T-helper 1 cell treated with Interleukin-12 subunit alpha and Interleukin-12 subunit beta and Interleukin-4 antibody, amounts not matched to agents 30 μg/mL and 1 μg/mL, for 36 hours (primary cell): ENCODE results near the gene VPS13D.

Source experiments
- H3K27ac Mint-ChIP-seq: one replicate; pipeline ENCODE4 v1.8.0; 2021; ENCODE audit warnings: mild to moderate bottlenecking, mixed read lengths
- H3K27me3 Mint-ChIP-seq: one replicate; pipeline ENCODE4 v1.8.0; 2021; ENCODE audit warnings: low read depth, mixed read lengths
- H3K36me3 Mint-ChIP-seq: one replicate; pipeline ENCODE4 v1.8.0; 2021; ENCODE audit warnings: low read depth, mixed read lengths
- H3K4me1 Mint-ChIP-seq: one replicate; pipeline ENCODE4 v1.8.0; 2021; ENCODE audit warnings: low read depth, mixed read lengths
- H3K4me3 Mint-ChIP-seq: one replicate; pipeline ENCODE4 v1.8.0; 2021; ENCODE audit warnings: mild to moderate bottlenecking, moderate library complexity, mixed read lengths
- H3K9me3 Mint-ChIP-seq: one replicate; pipeline ENCODE4 v1.8.0; 2021; ENCODE audit warnings: mixed read lengths

The VPS13D gene

DNA sequence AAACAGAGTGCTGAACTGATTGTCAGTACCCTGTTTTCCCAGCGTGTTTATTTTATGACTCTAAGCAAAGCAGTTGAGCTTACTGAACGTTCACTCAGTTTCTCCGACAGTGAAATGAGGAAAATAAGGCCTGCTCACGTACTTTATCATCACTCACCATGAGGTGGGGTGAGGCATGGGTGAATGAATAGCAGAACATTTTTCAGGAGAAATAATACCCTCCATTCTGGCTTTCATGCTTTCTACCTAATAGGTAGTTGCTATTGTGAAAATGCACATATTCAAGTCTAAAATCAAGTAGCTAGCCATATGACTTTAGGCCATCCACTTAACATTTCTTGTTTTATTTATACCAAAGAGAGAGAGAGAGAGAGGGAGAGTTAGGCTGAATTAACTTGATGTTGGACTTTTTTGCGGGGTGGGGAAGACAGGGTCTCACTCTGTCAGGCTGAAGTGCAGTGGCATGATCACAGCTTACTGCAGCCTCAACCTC, 178.2 kb downstream of the VPS13D start:
- H3K36me3 Mint-ChIP-seq = peaks cover 48% of the 10 kb centered on the region

DNA sequence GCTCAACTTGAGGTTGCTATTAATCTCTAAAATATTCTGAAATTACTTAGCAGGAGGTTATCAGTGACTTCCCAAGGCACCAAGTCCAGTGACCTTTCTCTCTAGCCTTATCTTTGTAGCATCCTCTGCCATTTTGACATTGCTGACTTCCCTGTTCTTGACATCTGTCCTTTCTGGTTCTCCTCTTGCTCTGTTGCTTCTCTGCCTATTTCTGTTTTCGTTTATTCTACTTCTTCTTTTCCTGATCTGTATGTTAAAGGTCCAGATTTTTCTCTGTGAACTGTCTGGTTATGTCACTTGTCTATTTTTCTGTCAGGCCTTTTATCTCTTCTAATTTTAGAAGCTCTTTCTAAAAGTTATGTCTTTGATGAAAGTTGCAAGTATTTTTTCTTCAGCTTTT, 178.8 kb downstream of the VPS13D start:
- Mint-ChIP-seq H3K4me3 (no peak overlapping the region), H3K4me1 (peaks cover 20% of the 10 kb centered on the region), H3K27ac (no peak overlapping the region), H3K27me3 (peaks cover 3% of the 10 kb centered on the region), H3K36me3 (peaks cover 46% of the 10 kb centered on the region), H3K9me3 (peaks cover 14% of the 10 kb centered on the region)

More for the DNA sequence above, 178.2 kb downstream of the VPS13D start:
- peaks cover 20% of the 10 kb centered on the region for H3K4me1 Mint-ChIP-seq
- peaks cover 14% of the 10 kb centered on the region for H3K9me3 Mint-ChIP-seq
- no peak overlapping the region for H3K4me3 Mint-ChIP-seq
- H3K27ac Mint-ChIP-seq = no peak overlapping the region
- peaks cover 3% of the 10 kb centered on the region for H3K27me3 Mint-ChIP-seq

DNA sequence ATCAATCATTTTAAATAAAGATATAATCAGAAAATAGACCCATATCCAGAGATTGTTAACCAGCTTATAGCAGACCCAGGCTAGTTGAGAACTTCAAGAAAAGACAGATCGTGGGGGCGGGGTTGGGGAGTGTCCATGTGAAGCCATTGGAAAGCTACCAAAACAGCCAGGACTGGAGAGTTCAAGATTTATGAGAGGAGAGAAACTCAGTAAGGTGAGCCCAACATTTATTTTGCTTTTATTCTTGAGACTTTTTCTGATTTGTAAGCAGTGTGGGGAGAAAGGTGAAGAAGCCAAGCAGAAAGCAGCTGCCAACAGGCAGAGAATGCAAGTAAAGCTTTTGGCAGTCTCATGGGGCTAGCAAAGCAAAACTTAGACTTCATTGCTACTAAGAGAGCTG, 179.9 kb downstream of the VPS13D start:
- no peak overlapping the region for H3K27ac Mint-ChIP-seq
- peaks cover 14% of the 10 kb centered on the region for H3K9me3 Mint-ChIP-seq
- peaks cover 47% of the 10 kb centered on the region for H3K36me3 Mint-ChIP-seq

DNA sequence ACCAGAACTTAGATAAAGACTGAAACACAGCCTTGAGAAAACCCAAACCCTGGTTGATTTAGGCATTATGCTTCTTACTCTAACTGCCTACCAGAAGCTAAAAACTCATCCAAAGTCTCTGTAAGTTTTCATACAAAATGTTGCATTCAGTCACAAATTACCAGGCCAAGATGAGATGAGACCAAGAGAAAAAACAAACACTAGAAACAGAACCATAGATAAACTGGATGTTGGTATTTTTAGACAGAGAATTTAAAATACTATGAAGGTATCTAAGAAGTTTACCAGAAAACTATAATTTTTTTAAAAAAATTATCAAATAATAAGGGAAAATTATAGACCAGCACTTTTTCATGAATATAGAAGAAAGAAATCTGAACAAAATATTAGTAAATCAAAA, 180.5 kb downstream of the VPS13D start:
- Mint-ChIP-seq H3K9me3 (peaks cover 14% of the 10 kb centered on the region), H3K27ac (no peak overlapping the region), H3K27me3 (peaks cover 3% of the 10 kb centered on the region), H3K36me3 (peaks cover 47% of the 10 kb centered on the region), H3K4me1 (peaks cover 21% of the 10 kb centered on the region), H3K4me3 (no peak overlapping the region)

More for the DNA sequence above, 179.9 kb downstream of the VPS13D start:
- Mint-ChIP-seq H3K27me3 (peaks cover 3% of the 10 kb centered on the region), H3K4me1 (peaks cover 19% of the 10 kb centered on the region), H3K4me3 (no peak overlapping the region)

DNA sequence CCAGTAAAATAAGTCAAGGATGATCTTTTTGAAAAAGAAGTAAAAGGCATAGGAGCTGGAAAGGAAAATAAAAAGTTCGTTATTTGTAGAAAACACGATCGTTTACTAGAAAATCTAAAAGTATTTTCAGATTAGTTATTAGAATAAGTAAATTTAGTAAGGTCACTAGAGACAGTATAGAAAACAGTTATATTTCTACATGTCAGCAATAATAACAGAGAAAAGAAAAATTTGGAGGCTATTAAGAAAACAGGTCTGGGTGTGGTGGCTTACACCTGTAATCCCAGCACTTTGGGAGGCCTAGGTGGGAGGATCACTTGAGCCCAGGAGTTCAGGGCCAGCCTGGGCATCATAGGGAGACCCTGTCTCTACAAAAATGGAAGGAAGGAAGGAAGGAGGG, 181.3 kb downstream of the VPS13D start:
- H3K27me3 Mint-ChIP-seq = peaks cover 3% of the 10 kb centered on the region
- H3K4me1 Mint-ChIP-seq = peaks cover 18% of the 10 kb centered on the region
- peaks cover 46% of the 10 kb centered on the region for H3K36me3 Mint-ChIP-seq
- no peak overlapping the region for H3K27ac Mint-ChIP-seq
- no peak overlapping the region for H3K4me3 Mint-ChIP-seq
- H3K9me3 Mint-ChIP-seq = peaks cover 14% of the 10 kb centered on the region

DNA sequence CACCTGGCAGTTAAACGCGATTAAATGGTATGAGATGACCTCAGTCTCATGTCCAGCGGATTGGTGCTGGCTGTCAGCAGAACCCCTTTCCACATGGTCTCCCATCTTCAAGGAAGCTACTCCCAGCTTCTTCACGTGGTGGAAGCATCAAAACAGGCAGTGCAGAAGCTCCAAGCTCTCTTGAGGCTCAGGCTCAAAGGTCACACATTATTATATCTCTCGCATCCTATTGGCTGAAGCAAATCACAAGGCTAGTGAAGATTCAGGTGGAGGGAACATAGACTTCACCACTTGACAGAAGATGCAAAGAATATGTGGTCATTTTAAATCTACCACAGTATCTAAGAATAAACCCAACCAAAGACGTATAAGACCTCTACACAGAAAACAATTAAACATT, 181.9 kb downstream of the VPS13D start:
- Mint-ChIP-seq H3K27me3 (peaks cover 3% of the 10 kb centered on the region), H3K27ac (no peak overlapping the region), H3K9me3 (peaks cover 14% of the 10 kb centered on the region), H3K4me3 (no peak overlapping the region), H3K36me3 (peaks cover 47% of the 10 kb centered on the region), H3K4me1 (peaks cover 13% of the 10 kb centered on the region)

DNA sequence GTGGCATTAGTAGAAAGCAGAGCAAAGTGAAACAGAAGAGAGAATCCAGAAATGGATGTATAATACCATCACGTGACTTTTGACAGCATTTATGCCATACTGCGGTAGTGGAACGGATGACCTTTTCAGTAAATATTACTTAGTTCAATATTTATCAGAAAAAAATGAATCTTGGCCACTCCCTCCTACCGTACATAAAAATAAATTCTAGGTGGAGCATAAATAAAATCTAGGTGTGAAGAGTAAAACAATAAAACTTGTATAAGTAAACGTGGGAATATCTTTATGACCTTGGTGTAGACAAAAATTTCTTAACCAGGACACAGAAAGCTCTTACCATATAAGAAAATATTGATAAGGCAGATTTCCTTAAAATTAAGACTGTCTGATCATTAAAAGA, 182.6 kb downstream of the VPS13D start:
- H3K27ac Mint-ChIP-seq = no peak overlapping the region
- no peaks in the 10 kb centered on the region for H3K27me3 Mint-ChIP-seq
- H3K4me3 Mint-ChIP-seq = no peak overlapping the region
- H3K9me3 Mint-ChIP-seq = peaks cover 14% of the 10 kb centered on the region
- peaks cover 11% of the 10 kb centered on the region for H3K4me1 Mint-ChIP-seq
- peaks cover 54% of the 10 kb centered on the region for H3K36me3 Mint-ChIP-seq

DNA sequence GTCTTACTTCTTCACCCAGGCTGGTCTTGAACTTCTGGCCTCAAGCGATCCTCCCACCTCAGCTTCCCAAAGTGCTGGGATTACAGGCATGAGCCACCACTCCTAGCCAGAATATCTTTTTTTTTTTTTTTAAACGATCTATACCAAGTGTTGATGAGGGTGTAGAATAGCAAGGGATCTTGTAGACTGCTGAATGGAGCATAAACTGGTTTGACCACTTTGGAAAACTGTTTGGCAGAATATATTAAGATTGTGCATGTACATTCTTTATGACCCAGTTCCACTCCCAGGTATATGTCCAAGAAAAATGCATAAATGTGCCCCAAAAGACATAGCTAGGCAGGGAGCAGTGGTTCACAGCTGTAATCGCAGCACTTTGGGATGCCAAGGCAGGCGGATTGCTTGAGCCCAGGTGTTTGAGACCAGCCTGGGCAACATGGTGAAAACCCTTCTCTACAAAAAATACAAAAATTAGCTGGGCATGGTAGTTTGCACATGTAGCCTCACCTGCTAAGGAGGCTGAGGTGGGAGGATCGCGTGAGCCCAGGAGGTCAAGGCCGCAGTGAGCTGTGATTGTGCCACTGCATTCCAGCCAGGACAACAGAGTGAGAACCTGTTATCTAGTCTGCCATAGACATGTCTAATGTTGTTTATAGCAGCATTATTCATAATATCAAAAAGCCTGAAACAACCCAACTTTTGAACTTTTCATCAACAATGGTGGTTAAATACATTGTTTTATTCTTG, 184.0 kb downstream of the VPS13D start:
- H3K4me1 Mint-ChIP-seq = peaks cover 7% of the 10 kb centered on the region
- H3K27ac Mint-ChIP-seq = no peak overlapping the region

DNA sequence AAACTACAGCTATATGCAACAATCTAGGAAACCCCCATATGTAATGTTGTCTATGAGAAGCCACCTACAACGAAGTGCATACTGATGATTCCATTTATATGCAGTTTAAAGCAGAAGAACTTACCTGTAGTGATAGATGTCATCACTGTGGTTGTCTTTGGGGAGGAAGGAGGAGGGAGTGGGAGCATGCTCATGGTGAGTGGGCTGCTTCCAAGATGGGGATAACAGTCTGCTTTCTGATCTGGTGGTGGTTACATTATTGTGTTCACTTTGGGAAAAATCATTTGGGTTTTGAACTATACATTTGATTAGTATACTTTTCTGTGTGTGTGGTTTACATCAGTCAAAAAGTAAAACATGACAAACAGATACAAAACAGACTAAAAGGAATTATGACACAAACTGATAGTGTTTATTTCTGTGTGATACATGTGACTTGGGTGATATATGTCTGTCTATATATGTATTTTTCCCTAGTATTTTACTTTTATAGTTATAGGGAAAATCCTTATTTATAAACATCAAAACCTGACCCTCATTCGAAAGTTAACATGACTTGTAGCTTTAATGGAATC, 184.7 kb downstream of the VPS13D start:
- Mint-ChIP-seq H3K4me3 (no peak overlapping the region), H3K9me3 (peaks cover 13% of the 10 kb centered on the region), H3K4me1 (peaks cover 6% of the 10 kb centered on the region), H3K27me3 (no peaks in the 10 kb centered on the region), H3K36me3 (peaks cover 59% of the 10 kb centered on the region), H3K27ac (no peak overlapping the region)

More for the DNA sequence above, 184.0 kb downstream of the VPS13D start:
- Mint-ChIP-seq H3K9me3 (peaks cover 14% of the 10 kb centered on the region), H3K4me3 (no peak overlapping the region), H3K27me3 (no peaks in the 10 kb centered on the region), H3K36me3 (peaks cover 60% of the 10 kb centered on the region)

DNA sequence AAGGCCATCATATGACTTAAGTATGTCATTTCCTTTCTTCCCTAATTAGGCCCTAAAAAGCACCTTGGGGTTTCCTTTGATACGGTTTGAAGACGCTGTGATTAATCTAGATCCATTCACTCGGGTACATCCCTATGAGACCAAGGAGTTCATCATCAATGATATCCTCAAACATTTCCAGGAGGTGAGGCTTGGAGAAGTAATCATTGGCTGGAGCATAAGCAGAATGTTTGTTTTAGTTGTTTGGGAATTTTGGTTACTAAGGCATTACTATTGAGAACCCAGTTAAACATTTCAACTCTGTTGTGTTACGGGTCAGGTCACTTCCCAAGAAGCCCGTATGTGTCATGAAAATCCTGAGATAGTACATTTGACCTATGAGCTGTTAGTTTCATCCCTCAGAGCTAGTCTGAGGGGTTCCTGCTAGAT, 185.2 kb downstream of the VPS13D start:
- Mint-ChIP-seq H3K4me3 (no peak overlapping the region), H3K4me1 (peaks cover 6% of the 10 kb centered on the region), H3K36me3 (peaks cover 54% of the 10 kb centered on the region)

DNA sequence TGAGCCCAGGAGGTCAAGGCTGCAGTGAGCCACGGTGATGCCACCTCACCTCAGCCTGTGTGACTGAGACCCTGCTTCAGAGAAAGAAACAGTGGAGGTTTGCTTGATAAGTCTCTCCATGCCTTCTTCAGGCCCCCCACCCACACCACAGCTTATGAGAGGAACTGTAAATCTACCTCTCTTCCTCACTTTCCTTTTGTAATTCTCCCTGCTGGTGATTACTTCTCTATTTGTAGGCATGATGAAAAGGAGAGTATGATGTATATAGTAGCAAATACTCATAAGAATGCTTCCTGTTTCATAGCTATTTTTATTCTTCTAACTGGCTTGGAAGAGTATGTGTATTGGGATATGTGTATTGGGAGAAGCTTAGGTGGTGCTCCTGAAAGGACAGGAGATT, 186.3 kb downstream of the VPS13D start:
- Mint-ChIP-seq H3K27ac (no peak overlapping the region), H3K9me3 (peaks cover 4% of the 10 kb centered on the region), H3K27me3 (no peaks in the 10 kb centered on the region), H3K4me1 (peaks cover 6% of the 10 kb centered on the region), H3K4me3 (no peak overlapping the region), H3K36me3 (peaks cover 52% of the 10 kb centered on the region)

More for the DNA sequence above, 185.2 kb downstream of the VPS13D start:
- no peaks in the 10 kb centered on the region for H3K27me3 Mint-ChIP-seq
- peaks cover 8% of the 10 kb centered on the region for H3K9me3 Mint-ChIP-seq
- H3K27ac Mint-ChIP-seq = no peak overlapping the region

DNA sequence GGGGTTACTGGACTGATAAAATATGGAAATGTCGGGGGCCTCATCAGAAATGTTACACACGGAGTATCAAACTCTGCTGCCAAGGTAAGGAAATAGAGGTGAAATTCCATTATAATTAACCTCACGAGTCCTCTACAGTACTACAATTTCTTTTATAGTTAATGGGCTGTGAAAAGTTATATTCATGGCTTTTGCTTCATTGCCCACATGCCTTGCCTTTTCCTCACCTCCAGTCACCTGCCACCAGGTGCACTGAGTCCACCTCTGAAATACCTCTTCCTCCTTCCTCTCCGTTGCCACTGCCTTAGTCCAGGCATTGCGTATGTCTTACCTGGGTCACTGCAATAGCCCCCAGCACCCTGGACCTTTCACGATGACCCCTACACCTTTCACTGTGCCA, 186.9 kb downstream of the VPS13D start:
- Mint-ChIP-seq H3K27me3 (no peaks in the 10 kb centered on the region), H3K27ac (no peak overlapping the region), H3K36me3 (peaks cover 49% of the 10 kb centered on the region), H3K4me1 (peaks cover 6% of the 10 kb centered on the region), H3K9me3 (peaks cover 4% of the 10 kb centered on the region), H3K4me3 (no peak overlapping the region)

DNA sequence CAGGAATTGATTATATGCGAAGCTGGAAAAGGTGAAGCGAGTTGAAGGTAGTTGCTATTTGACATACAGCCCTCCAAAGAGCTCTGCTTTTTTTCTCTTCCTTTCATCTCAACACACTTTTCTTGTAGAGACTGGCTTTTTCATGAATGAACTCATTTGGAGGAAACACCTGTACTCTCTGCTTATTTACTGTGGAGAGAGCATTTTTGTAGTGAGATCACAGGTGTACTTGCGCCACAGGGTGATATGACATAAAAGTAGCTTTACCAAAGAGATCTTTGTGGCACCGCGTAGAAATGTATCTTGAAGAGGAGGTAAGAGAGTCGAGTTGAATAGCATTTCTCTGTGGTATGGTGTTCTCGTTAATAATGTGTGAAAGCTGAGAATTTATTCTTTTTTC, 187.6 kb downstream of the VPS13D start:
- no peak overlapping the region for H3K27ac Mint-ChIP-seq
- H3K9me3 Mint-ChIP-seq = no peaks in the 10 kb centered on the region
- peaks cover 44% of the 10 kb centered on the region for H3K36me3 Mint-ChIP-seq
- H3K4me1 Mint-ChIP-seq = peaks cover 6% of the 10 kb centered on the region
- no peaks in the 10 kb centered on the region for H3K27me3 Mint-ChIP-seq
- H3K4me3 Mint-ChIP-seq = no peak overlapping the region

DNA sequence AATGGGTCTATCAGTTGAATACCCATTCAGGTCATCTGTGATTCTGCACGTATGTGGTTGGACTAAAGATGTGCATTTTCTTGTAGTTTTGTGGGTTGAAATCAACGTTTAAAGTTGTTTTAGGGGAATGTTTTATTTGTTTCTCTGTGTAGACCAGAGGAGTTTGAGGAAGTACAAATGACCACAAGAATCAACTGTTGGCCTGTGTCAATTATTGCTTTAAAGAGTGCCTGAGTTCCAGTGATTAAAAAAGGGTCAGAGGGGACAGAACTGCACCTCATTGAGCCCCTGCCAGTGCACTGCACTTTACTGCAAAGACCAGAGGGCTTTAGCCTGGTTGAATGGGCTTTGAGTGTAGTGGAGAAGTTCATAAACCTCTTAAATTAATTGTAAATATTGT, 190.3 kb downstream of the VPS13D start:
- no peak overlapping the region for H3K27ac Mint-ChIP-seq
- H3K9me3 Mint-ChIP-seq = no peaks in the 10 kb centered on the region
- peaks cover 31% of the 10 kb centered on the region for H3K36me3 Mint-ChIP-seq
- H3K4me1 Mint-ChIP-seq = peaks cover 8% of the 10 kb centered on the region
- no peaks in the 10 kb centered on the region for H3K27me3 Mint-ChIP-seq
- no peak overlapping the region for H3K4me3 Mint-ChIP-seq

DNA sequence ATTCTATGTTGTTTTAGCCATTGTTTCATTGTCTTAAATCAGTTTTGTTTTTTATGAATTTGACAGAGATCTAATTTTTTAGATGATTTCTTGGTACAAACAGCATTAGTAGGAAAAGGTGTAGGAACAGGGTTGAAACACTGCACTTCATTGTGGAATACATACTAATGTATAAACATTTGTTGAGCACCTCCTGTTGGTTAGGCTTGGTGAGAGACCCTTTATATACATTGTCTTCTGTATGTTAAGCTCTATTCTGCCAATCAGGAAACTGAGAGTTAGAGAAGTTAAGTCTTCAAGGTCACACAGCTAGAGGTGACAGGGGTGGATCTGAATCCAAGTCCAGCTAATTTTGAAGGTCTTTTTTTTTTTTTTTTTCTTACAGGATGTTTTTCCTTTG, 192.7 kb downstream of the VPS13D start:
- Mint-ChIP-seq H3K27ac (no peak overlapping the region), H3K4me3 (no peak overlapping the region), H3K27me3 (no peaks in the 10 kb centered on the region), H3K9me3 (no peaks in the 10 kb centered on the region), H3K36me3 (peaks cover 24% of the 10 kb centered on the region), H3K4me1 (peaks cover 4% of the 10 kb centered on the region)
